K562 (cell line): ENCODE results near the gene MGAT5. TPM values are rescaled to one million over a fixed set of nuclear protein-coding genes. Genes with fewer than 3 reads are reported as not detected.

Source experiments
- BMI1 ChIP-seq: fragments of 150-350 bp; IDR thresholded peaks from 2 replicates; pipeline ENCODE4 v1.6.1; 2014; ENCODE audit warnings: low read length
- CHD7 ChIP-seq: fragments of 200-600 bp; sonication (generic); IDR thresholded peaks from one replicate; pipeline ENCODE4 v1.6.1; 2012; ENCODE audit warnings: mild to moderate bottlenecking, low read depth, low read length, inconsistent platforms
- CREB3 ChIP-seq: fragments of 450-650 bp; conservative IDR thresholded peaks from 2 replicates; pipeline ENCODE4 v1.6.1; 2016; ENCODE audit warnings: missing genetic modification characterization, low read depth, mild to moderate bottlenecking, missing compliant biosample characterization, moderate library complexity
- HMGN3 ChIP-seq: IDR thresholded peaks from 2 replicates; pipeline ENCODE4 v1.6.1; 2011; ENCODE audit warnings: borderline replicate concordance, low read depth, mild to moderate bottlenecking, mixed read lengths, low read length; ENCODE audit not compliant: insufficient read length; ENCODE audit errors: extremely low read depth
- KAT8 ChIP-seq: fragments of 450-650 bp; IDR thresholded peaks from 2 replicates; pipeline ENCODE4 v1.6.1; 2016; ENCODE audit warnings: low read depth, mild to moderate bottlenecking
- NCOR1 ChIP-seq: fragments of 450-650 bp; IDR thresholded peaks from 2 replicates; pipeline ENCODE4 v1.6.1; 2016; ENCODE audit warnings: mild to moderate bottlenecking, moderate library complexity
- PCBP1 ChIP-seq: fragments of 200-400 bp; formaldehyde crosslinking; IDR thresholded peaks from 2 replicates; pipeline ENCODE4 v1.6.1; 2018; ENCODE audit warnings: mild to moderate bottlenecking, low read depth, low read length; ENCODE audit not compliant: poor library complexity, severe bottlenecking
- SAFB ChIP-seq: fragments of 200-400 bp; formaldehyde crosslinking; IDR thresholded peaks from 2 replicates; pipeline ENCODE4 v1.6.1; 2017; ENCODE audit warnings: low read depth, low read length, borderline replicate concordance
- TGIF2 ChIP-seq: sonication (generic); formaldehyde crosslinking; IDR thresholded peaks from 2 replicates; pipeline ENCODE4 v1.8.1; 2022; ENCODE audit warnings: mild to moderate bottlenecking, missing genetic modification reagents, moderate library complexity
- ZNF696 ChIP-seq: fragments of 250-450 bp; sonication (Bioruptor Pico); conservative IDR thresholded peaks from 2 replicates; pipeline ENCODE4 v1.4.0; 2020; ENCODE audit warnings: mild to moderate bottlenecking, moderate library complexity
- polyA plus RNA-seq, 8 experiments: library from polyadenylated mRNA; depleted of rRNA in 4 of 8; stranded (reverse) in 5 of 8; unstranded in 3 of 8; fragments of >200 nt; fragmentation: Nextera tagmentation in 2 of 8; fragmentation: Illumina TruSeq in 1 of 8; extraction: Ambion mirVana in 2 of 8; extraction: Trizol in 1 of 8; gene quantifications; 2 replicates each; pipeline versions ENCODE4 v1.2.1 to v1.2.3, GENCODE V29; 2011 to 2014; ENCODE audit warnings: inconsistent platforms in 1 of 8, missing spikeins in 1 of 8
- total RNA-seq, 7 experiments: library from RNA; depleted of rRNA in 6 of 7; stranded (reverse); fragments of >200 nt in 6 of 7; fragmentation: Illumina TruSeq in 2 of 7; extraction: Trizol in 2 of 7; gene quantifications; 2 replicates each; pipeline versions ENCODE4 v1.2.1 to v1.2.3, GENCODE V29; 2011 to 2021; ENCODE audit warnings: low replicate concordance in 1 of 7

MGAT5 gene
- total and polyA plus RNA-seq, 9 of the 15 experiments (the other 6 are each of a cell fraction or from before 2014, with no cell fraction given): 1.6 to 18.6 (median 11.1) TPM

GRCh38 chr2:134336921-134337320 is 83.0 kb downstream of the MGAT5 start (continued):
- TF ChIP-seq PCBP1: no peak
- TF ChIP-seq TGIF2 (CRISPR knock-in tag): no peak
- no peak for TF ChIP-seq CREB3 (tag)
- TF ChIP-seq HMGN3: no peak
- TF ChIP-seq SAFB: no peak
- TF ChIP-seq KAT8: no peak
- TF ChIP-seq CHD7: no peak
- TF ChIP-seq ZNF696: no peak
- TF ChIP-seq NCOR1: no peak
- TF ChIP-seq BMI1: no peak
- TF ChIP-seq, all 486 proteins: peak for 0
